Adrenal gland (tissue), 5 donors: ENCODE data around the gene C2CD3.

ENCODE experiments used
- POLR2A ChIP-seq, 2 donors: fragments of 450-650 bp; IDR thresholded peaks; one replicate each; pipeline ENCODE4 v1.6.1; 2017; ENCODE audit warnings: antibody characterized with exemption in 2 of 2, mild to moderate bottlenecking in 2 of 2, moderate library complexity in 1 of 2
- TF ChIP-seq, protein P1 (sequence below), 6 experiments: fragments of 450-650 bp in 4 of 6; fragments of 200-600 bp in 2 of 6; sonication (generic) in 1 of 6; IDR thresholded peaks; 1 replicate in 5 of 6; 2 replicates in 1 of 6; pipeline versions ENCODE4 v1.5.1 to v1.8.0; 2016 to 2021; ENCODE audit warnings: antibody characterized with exemption in 6 of 6, mild to moderate bottlenecking in 2 of 6, moderate library complexity in 1 of 6
- donor health status: DM: no; HTN: no; CAD: no.

DNA sequence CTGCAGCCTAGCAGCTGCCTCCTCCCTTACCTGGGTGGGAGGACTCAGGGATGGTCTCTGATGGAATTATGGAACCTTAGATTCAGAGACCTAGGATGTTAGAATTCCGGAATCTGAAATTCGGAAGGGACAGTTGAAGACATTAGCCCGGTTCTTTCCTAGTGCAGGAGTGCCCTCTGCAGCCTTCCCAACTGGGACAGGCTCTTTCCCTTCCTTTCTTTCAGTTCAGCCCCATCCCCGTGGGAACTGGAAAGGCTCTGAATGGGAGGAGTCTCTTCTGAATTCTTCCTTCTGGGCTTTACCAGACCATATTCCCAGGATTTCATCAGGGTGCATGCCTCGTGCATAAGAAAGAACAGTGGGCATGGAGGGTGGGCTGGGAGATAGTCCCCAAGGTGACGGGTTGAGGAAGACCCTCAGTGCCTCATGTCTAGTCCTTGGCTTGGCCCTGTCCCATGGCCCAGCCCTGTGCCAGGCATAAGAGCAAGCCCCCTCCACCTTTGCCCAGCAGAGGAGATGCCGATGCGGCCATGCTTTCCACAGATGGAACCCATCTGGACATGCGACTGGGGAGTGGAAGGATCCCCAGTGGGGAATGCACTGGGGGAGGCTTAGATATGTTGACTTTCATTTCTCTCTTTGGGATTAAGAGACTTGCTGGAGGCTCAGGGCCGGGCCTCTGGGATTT is 205.6 kb downstream of the C2CD3 start:
- TF ChIP-seq, protein P1, sequence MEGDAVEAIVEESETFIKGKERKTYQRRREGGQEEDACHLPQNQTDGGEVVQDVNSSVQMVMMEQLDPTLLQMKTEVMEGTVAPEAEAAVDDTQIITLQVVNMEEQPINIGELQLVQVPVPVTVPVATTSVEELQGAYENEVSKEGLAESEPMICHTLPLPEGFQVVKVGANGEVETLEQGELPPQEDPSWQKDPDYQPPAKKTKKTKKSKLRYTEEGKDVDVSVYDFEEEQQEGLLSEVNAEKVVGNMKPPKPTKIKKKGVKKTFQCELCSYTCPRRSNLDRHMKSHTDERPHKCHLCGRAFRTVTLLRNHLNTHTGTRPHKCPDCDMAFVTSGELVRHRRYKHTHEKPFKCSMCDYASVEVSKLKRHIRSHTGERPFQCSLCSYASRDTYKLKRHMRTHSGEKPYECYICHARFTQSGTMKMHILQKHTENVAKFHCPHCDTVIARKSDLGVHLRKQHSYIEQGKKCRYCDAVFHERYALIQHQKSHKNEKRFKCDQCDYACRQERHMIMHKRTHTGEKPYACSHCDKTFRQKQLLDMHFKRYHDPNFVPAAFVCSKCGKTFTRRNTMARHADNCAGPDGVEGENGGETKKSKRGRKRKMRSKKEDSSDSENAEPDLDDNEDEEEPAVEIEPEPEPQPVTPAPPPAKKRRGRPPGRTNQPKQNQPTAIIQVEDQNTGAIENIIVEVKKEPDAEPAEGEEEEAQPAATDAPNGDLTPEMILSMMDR (IDR thresholded peaks at IDR 0.05) = no peak
- TF ChIP-seq POLR2A (IDR thresholded peaks at IDR 0.05) = no peak
